Right cardiac atrium (tissue), 5 donors: ENCODE data around the gene AMOTL1. TPM values are rescaled to one million over a fixed set of nuclear protein-coding genes. Genes with fewer than 3 reads are reported as not detected.

ENCODE experiments used
- ATAC-seq, 2 donors: fragments of 200-7000 bp; cut with Tn5 transposase; one replicate each; pipeline versions ENCODE4 v1.8.0 to v1.9.1; 2020; ENCODE audit warnings: moderate library complexity in 2 of 2, mild to moderate bottlenecking in 1 of 2
- DNase-seq, 3 donors: peaks; one replicate each; pipeline ENCODE4 v3.0.0-alpha.2; 2020
- H3K27ac ChIP-seq: one replicate; pipeline ENCODE4 v1.5.1; 2013; ENCODE audit warnings: mild to moderate bottlenecking, low read length, control low read depth, moderate library complexity
- H3K27me3 ChIP-seq: one replicate; pipeline ENCODE4 v1.6.1; 2013; ENCODE audit not compliant: control insufficient read depth, insufficient read depth
- H3K4me1 ChIP-seq: one replicate; pipeline ENCODE4 v1.6.1; 2013; ENCODE audit warnings: low read length; ENCODE audit not compliant: control insufficient read depth, insufficient read depth
- H3K4me3 ChIP-seq: one replicate; pipeline ENCODE4 v1.5.1; 2013; ENCODE audit warnings: low read length, control low read depth
- H3K9me3 ChIP-seq: one replicate; pipeline ENCODE4 v1.6.1; 2013; ENCODE audit warnings: low read length; ENCODE audit not compliant: control insufficient read depth
- WGBS: extraction: QIAGEN DNeasy Blood & Tissue Kit; methylation state at CpG from one replicate; pipeline ENCODE4 v1.1.7; 2013; 5-methylcytosine and 5-hydroxymethylcytosine counted together
- intact Hi-C, 4 donors: fragments of 100-400 bp; cut with DNase I; formaldehyde crosslinking; loops; one replicate each; pipeline versions ENCODE4 v1.11.0 to v1.14.0; 2022 to 2023
- polyA plus RNA-seq: library from polyadenylated mRNA; stranded (reverse); fragments of 200-250 nt; gene quantifications from one replicate; pipeline ENCODE4 v1.2.3, GENCODE V29; 2013
- total RNA-seq, 4 donors: library from RNA; stranded (reverse); fragmentation: NEBNext Ultra II Directional; extraction: Animal tissue kit (Norgen Biotek cat#: 25700); gene quantifications; one replicate each; pipeline ENCODE4 v1.2.1, GENCODE V29; 2021
- donor health status: healthy with polysubstance abuse.
- donor health status: DM: no; HTN: yes; CAD: no.
- donor health status: DM: no; HTN: no; CAD: no.
- donor health status: DM: no; HTN: yes; CAD: no; lungs with severe emphysema.
- donor health status: DM: yes; HTN: yes; CAD: no.

AMOTL1 gene
- total and polyA plus RNA-seq, 5 donors, result 15.2 to 84.1 (median 54.5) TPM

DNA sequence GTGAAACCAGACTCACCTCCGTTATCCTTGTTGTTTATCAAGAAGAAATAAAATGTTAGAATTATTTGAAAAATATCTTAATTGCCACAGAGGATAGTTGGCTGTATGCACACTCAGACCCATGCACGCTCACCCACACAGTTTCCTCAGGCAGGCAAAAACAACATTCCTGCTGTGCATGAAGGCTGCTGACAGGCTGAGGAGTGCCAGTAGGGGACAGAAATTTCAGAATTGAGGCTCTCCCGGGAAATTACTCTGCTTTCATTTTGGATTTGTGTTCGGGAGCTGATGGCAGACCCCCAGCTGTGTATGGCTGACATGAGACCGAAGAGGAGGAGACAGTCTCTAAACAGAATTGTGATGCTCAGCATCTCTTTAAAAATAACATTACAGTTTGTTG is 87.5 kb downstream of the AMOTL1 start:
- Histone ChIP-seq H3K27ac (peak overlapping the region; percentile 9), H3K9me3 (no peaks in the 10 kb centered on the region), H3K4me1 (peaks cover 9% of the 10 kb centered on the region), H3K4me3 (no peak overlapping the region), H3K27me3 (no peaks in the 10 kb centered on the region)
- ATAC-seq (peak in 1 of 2 donors; percentile 51), DNase-seq (no peak)
- WGBS, result 51% methylated on average over 5 of the region's 5 CpGs
- intact Hi-C loops, result loop anchor here in 1 of 4 donors (10.0 kb wide), 1 partner anchor 61 kb away; no protein-coding TSS in a partner anchor

DNA sequence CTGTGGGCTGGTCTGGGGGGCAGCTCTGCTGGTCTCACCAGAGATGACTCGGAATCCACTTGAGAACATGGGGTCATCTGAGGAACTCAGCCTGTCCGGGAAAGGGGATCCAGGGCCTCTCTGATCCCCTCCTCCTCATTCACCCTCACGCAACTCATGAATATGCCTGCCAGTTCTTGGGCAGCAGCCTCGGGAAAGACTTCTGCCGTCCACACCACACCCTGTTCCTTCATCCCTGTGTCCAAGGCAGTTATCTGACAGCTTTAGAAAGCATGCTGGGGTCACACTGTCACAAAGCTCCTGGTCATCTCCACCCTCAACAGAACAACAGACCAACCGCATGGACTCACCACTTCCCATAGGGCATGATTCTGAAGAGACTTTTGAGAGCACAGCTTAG is 88.3 kb downstream of the AMOTL1 start:
- Histone ChIP-seq H3K9me3 (no peaks in the 10 kb centered on the region), H3K4me1 (peaks cover 9% of the 10 kb centered on the region), H3K27me3 (no peaks in the 10 kb centered on the region), H3K27ac (peak overlapping the region; percentile 6), H3K4me3 (no peak overlapping the region)
- 57% methylated on average over 6 of the region's 6 CpGs for WGBS
- DNase-seq, result no peak
- intact Hi-C loops, result loop anchor here in 1 of 4 donors (10.0 kb wide), 1 partner anchor 62 kb away; no protein-coding TSS in a partner anchor
- ATAC-seq, result peak; percentile 17 to 47

DNA sequence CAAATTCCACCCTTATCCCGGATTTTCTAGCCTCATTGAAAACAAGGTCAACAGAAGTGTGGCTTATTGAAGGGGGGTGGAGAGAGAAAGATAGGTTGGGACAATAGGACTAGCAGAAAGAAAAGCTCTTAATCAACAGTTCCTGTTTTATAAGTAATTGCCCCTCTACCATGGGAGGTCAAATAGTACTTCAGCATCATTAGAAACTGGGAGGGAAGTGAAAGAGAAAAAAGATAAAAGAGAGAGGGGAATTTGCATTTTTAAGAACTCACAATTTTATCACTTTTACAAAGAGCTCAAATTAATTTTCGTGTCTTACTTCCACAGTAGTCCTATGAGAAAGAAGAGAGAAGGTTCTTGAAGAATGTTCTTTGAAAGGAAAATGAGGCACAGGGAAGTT is 89.2 kb downstream of the AMOTL1 start:
- intact Hi-C loops, result loop anchor here in 1 of 4 donors (10.0 kb wide), 1 partner anchor 63 kb away; no protein-coding TSS in a partner anchor
- peaks cover 9% of the 10 kb centered on the region for H3K4me1 ChIP-seq
- H3K27me3 ChIP-seq, result no peaks in the 10 kb centered on the region
- ATAC-seq, result no peak
- H3K9me3 ChIP-seq, result no peaks in the 10 kb centered on the region
- WGBS, result 90% methylated on average over 2 of the region's 2 CpGs
- no peak for DNase-seq
- H3K4me3 ChIP-seq, result no peak overlapping the region
- no peak overlapping the region for H3K27ac ChIP-seq

DNA sequence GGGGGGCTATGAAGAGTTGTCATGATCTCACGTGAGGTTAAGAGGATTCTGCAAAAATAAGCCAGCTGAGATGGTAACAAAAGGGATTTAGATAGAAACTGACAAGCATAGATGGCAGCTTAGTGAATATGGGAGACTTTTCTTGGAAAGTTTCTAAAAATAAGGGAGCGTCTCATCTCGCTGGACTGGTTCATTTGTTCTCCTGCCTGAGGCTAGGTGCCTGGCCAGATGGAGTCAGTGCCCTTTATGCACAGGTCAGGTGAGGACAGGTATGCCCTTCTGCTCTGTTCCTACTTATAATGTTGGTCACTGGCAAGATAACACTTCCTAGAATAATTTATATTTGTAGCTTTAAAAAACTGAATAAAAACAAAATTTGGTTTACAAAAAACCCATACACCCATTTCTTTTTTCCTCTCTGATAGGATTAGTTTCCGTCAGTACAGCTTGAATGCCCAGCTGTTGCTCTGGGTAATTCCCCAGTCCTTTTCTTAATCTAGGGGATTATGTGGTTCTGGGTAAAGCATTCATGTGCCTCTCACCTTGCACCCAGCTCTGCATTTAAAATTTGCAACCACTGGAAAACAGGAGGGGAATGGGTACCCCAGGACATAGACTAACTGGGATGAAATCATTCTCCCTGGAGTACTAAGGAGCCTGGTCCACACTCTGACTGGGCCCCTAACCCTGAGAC is 90.0 kb downstream of the AMOTL1 start:
- intact Hi-C loops, result loop anchor here in 1 of 4 donors (10.0 kb wide), 1 partner anchor 63 kb away; no protein-coding TSS in a partner anchor
- ATAC-seq, result no peak
- H3K27ac ChIP-seq, result no peak overlapping the region
- H3K27me3 ChIP-seq, result no peaks in the 10 kb centered on the region
- H3K4me1 ChIP-seq, result peaks cover 9% of the 10 kb centered on the region
- WGBS, result 81% methylated on average over 4 of the region's 4 CpGs
- no peaks in the 10 kb centered on the region for H3K9me3 ChIP-seq
- DNase-seq, result no peak
- no peak overlapping the region for H3K4me3 ChIP-seq

DNA sequence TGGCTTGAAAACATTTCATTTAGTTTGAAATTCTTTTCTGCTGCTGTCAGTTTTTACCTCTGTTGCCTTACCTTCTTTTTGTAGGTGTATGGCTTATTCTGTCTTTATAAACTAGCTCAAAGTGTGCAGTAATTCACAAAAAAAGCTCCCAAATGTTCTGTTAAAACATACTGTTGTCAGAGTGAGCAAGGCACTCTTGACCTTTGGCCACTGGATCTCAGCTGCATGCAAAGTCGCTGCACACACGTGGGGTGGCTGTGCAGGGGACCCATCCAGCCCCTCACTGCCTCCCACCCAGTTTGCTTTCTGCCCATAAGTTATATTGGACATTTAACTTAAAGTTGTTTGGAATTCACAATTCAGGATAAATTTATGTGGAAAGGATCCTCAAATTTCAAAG is 92.2 kb downstream of the AMOTL1 start:
- H3K27me3 ChIP-seq, result no peaks in the 10 kb centered on the region
- H3K9me3 ChIP-seq, result no peaks in the 10 kb centered on the region
- H3K4me3 ChIP-seq, result no peak overlapping the region
- H3K27ac ChIP-seq, result no peak overlapping the region
- WGBS, result 87% methylated on average over 2 of the region's 2 CpGs
- ATAC-seq (no peak), DNase-seq (no peak)
- H3K4me1 ChIP-seq, result no peaks in the 10 kb centered on the region
- intact Hi-C loops, result no loop called here

DNA sequence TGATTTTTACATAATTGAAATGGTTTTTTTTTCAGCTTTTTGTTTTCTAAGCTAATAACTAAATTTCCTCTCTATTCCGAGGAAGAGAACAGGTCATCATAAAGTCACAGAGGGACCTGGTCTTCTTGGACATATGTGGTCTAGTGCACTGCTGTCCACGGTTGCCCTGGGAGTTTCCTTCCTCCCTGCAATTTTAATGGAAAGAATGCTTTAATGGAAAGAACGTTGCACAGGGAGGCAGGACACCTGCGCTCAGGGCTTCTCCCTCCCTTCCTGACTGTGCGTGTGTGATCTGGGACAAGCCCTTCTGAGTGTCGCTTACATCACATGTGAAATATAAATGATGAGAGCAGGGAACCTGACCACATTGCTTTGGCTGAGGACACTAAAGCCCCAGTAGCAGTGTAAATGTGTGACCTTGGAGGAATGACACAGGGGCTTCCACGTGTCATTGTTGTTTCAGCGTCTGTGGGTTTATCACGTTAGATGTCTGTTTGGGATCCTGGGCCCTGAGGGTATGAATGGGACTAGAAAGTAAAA is 93.2 kb downstream of the AMOTL1 start:
- WGBS, result 72% methylated on average over 9 of the region's 9 CpGs
- H3K27ac ChIP-seq, result no peak overlapping the region
- H3K9me3 ChIP-seq, result no peaks in the 10 kb centered on the region
- no peak overlapping the region for H3K4me3 ChIP-seq
- DNase-seq (no peak), ATAC-seq (peak in 1 of 2 donors; percentile 8)
- no peaks in the 10 kb centered on the region for H3K27me3 ChIP-seq
- intact Hi-C loops, result no loop called here
- H3K4me1 ChIP-seq, result no peaks in the 10 kb centered on the region

DNA sequence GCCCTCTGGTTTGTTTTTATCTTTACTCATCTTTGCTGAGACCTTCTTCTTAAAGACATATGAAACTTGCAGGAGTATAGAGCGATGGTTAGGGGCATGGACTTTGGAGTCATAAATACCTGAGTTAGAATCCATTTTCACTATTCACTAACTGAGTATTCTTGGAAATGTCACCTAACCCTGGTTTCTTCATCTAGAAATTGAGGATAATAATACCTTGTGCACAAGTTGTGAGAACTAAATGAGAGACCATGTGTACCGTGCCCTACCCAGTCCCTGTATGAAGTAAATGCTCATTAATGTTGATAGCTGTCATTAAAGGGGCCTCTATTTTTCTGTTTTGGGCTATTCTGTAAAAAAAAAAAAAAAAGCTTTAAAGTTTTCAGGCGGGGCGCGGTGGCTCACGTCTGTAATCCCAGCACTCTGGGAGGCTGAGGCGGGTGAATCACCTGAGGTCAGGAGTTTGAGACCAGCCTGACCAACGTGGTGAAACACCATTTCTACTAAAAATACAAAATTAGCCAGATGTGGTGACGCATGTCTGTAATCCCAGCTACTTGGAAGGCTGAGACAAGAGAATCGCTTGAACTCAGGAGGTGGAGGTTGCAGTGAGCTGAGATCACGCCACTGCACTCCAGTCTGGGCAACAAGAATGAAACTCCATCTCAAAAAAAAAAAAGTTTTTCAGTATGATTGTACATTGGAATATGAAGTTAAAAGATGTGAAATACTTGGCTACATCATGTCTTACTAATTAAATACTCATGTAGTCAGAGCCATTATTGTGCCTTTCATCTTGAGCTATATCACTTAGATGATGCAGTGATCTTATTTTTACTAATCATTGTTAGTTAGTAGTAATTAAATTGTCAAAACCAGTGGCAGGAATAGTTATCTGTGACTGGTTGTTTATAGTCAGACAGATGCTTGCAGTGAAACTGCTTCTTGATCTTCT is 95.0 kb downstream of the AMOTL1 start:
- H3K27me3 ChIP-seq, result no peaks in the 10 kb centered on the region
- 90% methylated on average over 11 of the region's 11 CpGs for WGBS
- ATAC-seq, result no peak
- H3K4me3 ChIP-seq, result no peak overlapping the region
- no peaks in the 10 kb centered on the region for H3K4me1 ChIP-seq
- no peak for DNase-seq
- H3K9me3 ChIP-seq, result no peaks in the 10 kb centered on the region
- H3K27ac ChIP-seq, result no peak overlapping the region
- intact Hi-C loops, result no loop called here

DNA sequence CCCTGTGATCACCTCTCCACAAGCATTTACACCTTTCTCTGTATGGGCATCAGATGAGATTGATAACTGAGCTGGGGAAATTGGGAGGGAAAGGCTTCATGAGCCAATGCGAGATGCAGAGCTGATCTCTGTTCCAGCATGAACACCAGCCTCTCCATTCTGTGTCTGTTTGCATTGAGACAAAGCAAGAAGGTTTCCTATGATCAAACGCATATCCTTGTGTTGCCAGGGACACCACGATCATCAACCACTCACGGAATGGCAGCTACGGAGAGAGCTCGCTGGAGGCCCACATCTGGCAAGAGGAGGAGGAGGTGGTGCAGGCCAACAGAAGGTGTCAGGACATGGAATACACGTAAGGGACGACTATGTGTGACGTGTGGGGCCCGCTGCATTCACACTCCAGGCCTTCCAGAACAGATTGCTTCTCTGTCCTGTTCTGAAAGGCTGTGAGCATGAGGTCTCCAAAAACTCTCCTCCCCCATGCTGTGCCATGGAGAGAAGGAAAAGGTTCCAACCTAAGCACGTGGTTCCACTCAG is 96.4 kb downstream of the AMOTL1 start:
- peak; percentile 22 to 71 for ATAC-seq

DNA sequence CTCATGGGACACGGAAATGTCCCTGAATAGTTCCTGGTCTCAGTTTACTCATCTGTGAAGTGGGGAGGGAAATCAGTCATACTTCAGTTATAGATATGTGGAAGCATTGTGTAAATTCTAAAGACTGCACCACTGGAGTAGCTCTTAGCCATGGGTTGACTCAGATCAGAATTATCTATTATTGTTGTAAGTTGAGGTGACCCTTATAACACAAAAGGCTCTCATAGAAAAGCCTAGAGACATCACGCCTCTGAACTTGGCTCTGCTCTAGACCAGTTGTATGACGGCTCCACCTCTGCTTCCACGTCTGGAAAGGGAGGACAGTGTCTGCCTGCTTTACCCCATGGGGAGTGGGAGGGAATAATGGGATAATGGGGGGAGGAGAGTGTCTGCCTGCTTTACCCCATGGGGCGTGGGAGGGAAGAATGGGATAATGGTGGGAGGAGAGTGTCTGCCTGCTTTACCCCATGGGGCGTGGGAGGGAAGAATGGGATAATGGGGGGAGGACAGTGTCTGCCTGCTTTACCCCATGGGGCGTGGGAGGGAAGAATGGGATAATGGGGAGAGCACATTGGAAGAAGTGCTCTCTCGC is 98.2 kb downstream of the AMOTL1 start:
- Histone ChIP-seq H3K27me3 (no peaks in the 10 kb centered on the region), H3K4me1 (no peaks in the 10 kb centered on the region), H3K27ac (no peak overlapping the region), H3K4me3 (no peak overlapping the region), H3K9me3 (no peaks in the 10 kb centered on the region)
- intact Hi-C loops, result no loop called here
- 87% methylated on average over 8 of the region's 8 CpGs for WGBS
- ATAC-seq (no peak), DNase-seq (no peak)

More for the DNA sequence above, 96.4 kb downstream of the AMOTL1 start:
- no peaks in the 10 kb centered on the region for H3K27me3 ChIP-seq
- DNase-seq, result peak in 1 of 3 donors; percentile 40
- no peaks in the 10 kb centered on the region for H3K4me1 ChIP-seq
- no peak overlapping the region for H3K27ac ChIP-seq
- no peak overlapping the region for H3K4me3 ChIP-seq
- H3K9me3 ChIP-seq, result no peaks in the 10 kb centered on the region
- 84% methylated on average over 11 of the region's 11 CpGs for WGBS
- intact Hi-C loops, result no loop called here

DNA sequence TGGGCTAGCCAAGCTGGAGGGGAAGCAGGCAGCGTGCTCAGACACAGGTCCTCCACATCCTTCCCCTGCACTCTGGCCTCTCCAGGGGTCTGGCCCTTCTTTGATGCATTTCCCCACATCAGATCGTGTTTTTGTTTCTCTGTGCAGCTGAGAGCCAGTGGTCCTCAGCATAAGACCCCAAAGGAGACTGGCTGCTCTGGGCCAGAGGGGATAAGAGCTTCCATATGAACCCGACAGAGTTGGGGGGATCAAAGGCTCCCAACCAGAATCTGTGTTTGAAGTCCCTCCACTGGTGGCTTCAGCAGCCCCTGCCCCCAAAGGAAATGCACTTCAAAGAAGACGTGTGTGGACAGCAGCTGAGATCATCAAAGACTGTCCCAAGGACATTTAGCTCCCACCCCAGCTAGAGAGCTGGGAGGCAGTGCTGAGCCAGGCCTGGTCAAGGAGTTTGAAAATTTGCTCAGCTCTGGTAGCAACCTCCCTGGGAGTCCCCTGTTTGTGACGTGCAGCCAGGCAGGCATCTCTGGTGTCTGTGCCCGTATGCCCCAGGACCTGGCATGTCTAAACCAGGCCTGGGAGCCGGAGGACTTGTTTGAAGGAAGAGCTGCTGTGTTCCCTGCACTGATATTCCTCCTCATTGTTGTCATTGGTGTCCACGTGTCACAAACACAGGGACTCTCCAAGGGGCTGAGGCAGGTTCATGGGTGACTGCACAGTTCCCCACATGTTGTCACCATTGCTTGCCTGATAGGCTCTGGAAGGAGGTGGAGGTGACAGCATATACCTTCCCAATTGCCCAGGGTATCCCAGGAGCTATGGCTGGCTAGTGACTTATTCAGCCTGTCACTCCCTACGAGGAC is 99.0 kb downstream of the AMOTL1 start:
- ATAC-seq, result no peak
- intact Hi-C loops, result no loop called here
- H3K9me3 ChIP-seq, result no peaks in the 10 kb centered on the region

More for the DNA sequence above, 99.0 kb downstream of the AMOTL1 start:
- no peak for DNase-seq
- Histone ChIP-seq H3K4me3 (no peak overlapping the region), H3K27ac (no peak overlapping the region), H3K4me1 (no peaks in the 10 kb centered on the region), H3K27me3 (no peaks in the 10 kb centered on the region)
- WGBS, result 81% methylated on average over 9 of the region's 9 CpGs
